ENCODE results near the gene AFF3. TPM values are rescaled to one million over a fixed set of nuclear protein-coding genes. Genes with fewer than 3 reads are reported as not detected.

The AFF3 gene
- total RNA-seq, 2 donors from 2014 or later, result 9.9 to 20.1 TPM

GRCh38 chr2:99862566-99862965 is 279.8 kb downstream of the AFF3 start:
- Histone ChIP-seq H3K4me1 (ENCODE audit: control insufficient read depth in 1 of 2, low read depth in 2 of 2) (peaks cover 3 to 33% of the 10 kb centered on the region in 2 donors), H3K9me3 (no peaks in the 10 kb centered on the region), H3K27me3 (replicated peaks; ENCODE audit: insufficient read depth) (no peaks in the 10 kb centered on the region), H3K27ac (no peak overlapping the region), H3K4me3 (no peak overlapping the region), H3K36me3 (no peaks in the 10 kb centered on the region)
- DNase-seq (ENCODE audit: low spot score) (no peak), ATAC-seq (ENCODE audit: insufficient number of reproducible peaks, low FRiP score, low read depth) (no peak)
- TF ChIP-seq, protein P1, sequence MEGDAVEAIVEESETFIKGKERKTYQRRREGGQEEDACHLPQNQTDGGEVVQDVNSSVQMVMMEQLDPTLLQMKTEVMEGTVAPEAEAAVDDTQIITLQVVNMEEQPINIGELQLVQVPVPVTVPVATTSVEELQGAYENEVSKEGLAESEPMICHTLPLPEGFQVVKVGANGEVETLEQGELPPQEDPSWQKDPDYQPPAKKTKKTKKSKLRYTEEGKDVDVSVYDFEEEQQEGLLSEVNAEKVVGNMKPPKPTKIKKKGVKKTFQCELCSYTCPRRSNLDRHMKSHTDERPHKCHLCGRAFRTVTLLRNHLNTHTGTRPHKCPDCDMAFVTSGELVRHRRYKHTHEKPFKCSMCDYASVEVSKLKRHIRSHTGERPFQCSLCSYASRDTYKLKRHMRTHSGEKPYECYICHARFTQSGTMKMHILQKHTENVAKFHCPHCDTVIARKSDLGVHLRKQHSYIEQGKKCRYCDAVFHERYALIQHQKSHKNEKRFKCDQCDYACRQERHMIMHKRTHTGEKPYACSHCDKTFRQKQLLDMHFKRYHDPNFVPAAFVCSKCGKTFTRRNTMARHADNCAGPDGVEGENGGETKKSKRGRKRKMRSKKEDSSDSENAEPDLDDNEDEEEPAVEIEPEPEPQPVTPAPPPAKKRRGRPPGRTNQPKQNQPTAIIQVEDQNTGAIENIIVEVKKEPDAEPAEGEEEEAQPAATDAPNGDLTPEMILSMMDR (IDR thresholded peaks at IDR 0.05), result no peak

- H3K27me3 ChIP-seq (replicated peaks; ENCODE audit: insufficient read depth), result no peaks in the 10 kb centered on the region
- H3K9me3 ChIP-seq, result no peaks in the 10 kb centered on the region
- H3K4me3 ChIP-seq, result no peak overlapping the region
- no peak for DNase-seq (ENCODE audit: low spot score)
- H3K36me3 ChIP-seq, result no peaks in the 10 kb centered on the region
- H3K4me1 ChIP-seq (ENCODE audit: control insufficient read depth in 1 of 2, low read depth in 2 of 2), result peaks cover 3 to 34% of the 10 kb centered on the region in 2 donors
- H3K27ac ChIP-seq, result no peak overlapping the region
- ATAC-seq (ENCODE audit: insufficient number of reproducible peaks, low FRiP score, low read depth), result no peak
- TF ChIP-seq, protein P1 (IDR thresholded peaks at IDR 0.05), result no peak
Observed at GRCh38 chr2:99861376-99861760, 281.0 kb downstream of the AFF3 start.

DNA sequence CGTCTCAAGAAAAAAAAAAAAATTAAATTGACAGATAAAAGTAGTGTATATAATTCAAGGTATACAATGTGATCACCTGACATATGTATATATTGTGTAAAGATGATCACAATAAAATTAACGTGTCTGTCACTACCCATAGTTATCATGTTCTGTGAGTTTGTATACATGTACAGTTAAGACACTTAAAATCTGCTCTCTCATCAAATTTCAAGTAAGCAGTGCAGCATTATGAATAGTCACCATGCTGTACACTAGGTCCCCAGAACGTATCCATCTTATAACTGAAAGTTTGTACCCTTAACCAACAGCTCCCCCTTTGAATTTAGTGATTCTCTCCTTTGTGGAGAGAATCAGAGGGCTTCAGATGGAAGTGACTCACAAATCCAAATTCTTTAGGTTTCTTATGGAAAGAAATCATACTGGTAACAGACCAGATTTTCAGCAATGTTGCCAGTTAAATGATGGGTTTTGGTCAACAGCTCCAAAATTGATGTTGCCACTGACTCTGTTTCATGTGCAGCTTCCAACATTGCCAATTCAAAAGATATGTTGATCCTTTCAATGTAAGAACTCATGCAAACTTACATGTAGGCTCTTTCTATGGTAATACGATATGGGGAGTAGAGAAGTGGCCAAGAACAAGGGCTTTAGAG is 281.5 kb downstream of the AFF3 start:
- ATAC-seq (ENCODE audit: insufficient number of reproducible peaks, low FRiP score, low read depth), result no peak
- Histone ChIP-seq H3K4me1 (ENCODE audit: control insufficient read depth in 1 of 2, low read depth in 2 of 2) (peaks cover 3 to 34% of the 10 kb centered on the region in 2 donors), H3K4me3 (no peak overlapping the region), H3K9me3 (no peaks in the 10 kb centered on the region), H3K27me3 (replicated peaks; ENCODE audit: insufficient read depth) (no peaks in the 10 kb centered on the region), H3K36me3 (no peaks in the 10 kb centered on the region), H3K27ac (no peak overlapping the region)
- TF ChIP-seq, protein P1 (IDR thresholded peaks at IDR 0.05), result no peak
- DNase-seq (ENCODE audit: low spot score), result no peak

DNA sequence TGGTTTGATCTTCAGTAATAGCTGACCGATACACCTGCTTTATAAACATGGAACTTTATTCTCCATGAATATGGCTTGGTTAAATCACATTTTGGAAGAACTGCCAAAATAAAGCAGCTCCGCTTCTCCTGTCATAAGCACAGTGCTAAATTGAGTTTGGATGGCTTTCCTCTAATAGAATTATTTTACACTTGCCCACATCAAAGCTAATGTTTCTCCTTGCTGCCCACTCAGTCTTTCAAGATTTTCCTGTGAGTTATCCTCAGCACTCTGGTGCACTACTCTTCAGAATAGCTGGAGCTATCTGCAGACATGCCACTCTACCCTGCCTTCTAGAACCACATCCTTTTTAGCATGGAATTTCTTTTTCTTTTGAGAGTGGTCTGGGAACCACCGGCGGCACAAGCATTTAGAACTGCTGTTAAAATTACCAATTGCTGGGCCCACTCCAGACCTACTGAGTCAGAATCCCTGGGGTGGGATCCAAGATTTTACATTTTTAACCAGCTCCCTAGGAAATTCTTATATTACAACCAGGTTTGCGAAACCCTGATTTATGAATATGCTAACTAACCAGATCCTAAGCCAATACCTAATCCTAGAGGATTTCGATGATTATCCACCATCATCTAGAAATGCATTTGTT is 283.3 kb downstream of the AFF3 start:
- Histone ChIP-seq H3K4me3 (no peak overlapping the region), H3K4me1 (ENCODE audit: control insufficient read depth in 1 of 2, low read depth in 2 of 2) (peaks cover 0 to 20% of the 10 kb centered on the region in 2 donors), H3K36me3 (no peaks in the 10 kb centered on the region), H3K27ac (no peak overlapping the region), H3K9me3 (no peaks in the 10 kb centered on the region), H3K27me3 (replicated peaks; ENCODE audit: insufficient read depth) (no peaks in the 10 kb centered on the region)
- no peak for ATAC-seq (ENCODE audit: insufficient number of reproducible peaks, low FRiP score, low read depth)
- TF ChIP-seq, protein P1 (IDR thresholded peaks at IDR 0.05), result no peak
- DNase-seq (ENCODE audit: low spot score), result no peak

- H3K4me3 ChIP-seq, result no peak overlapping the region
- no peaks in the 10 kb centered on the region for H3K9me3 ChIP-seq
- H3K27ac ChIP-seq, result no peak overlapping the region
- TF ChIP-seq, protein P1 (IDR thresholded peaks at IDR 0.05), result no peak
- DNase-seq (ENCODE audit: low spot score) (no peak), ATAC-seq (ENCODE audit: insufficient number of reproducible peaks, low FRiP score, low read depth) (no peak)
- no peaks in the 10 kb centered on the region for H3K27me3 ChIP-seq (replicated peaks; ENCODE audit: insufficient read depth)
- H3K4me1 ChIP-seq (ENCODE audit: control insufficient read depth in 1 of 2, low read depth in 2 of 2), result peaks cover 0 to 19% of the 10 kb centered on the region in 2 donors
- H3K36me3 ChIP-seq, result no peaks in the 10 kb centered on the region
Observed at GRCh38 chr2:99857867-99858444, 284.4 kb downstream of the AFF3 start.
